HepG2 (cell line): ENCODE results near the gene HINFP. TPM values are rescaled to one million over a fixed set of nuclear protein-coding genes. Genes with fewer than 3 reads are reported as not detected.

ENCODE experiments used
- CBFB ChIP-seq: sonication (generic); formaldehyde crosslinking; IDR thresholded peaks from 2 replicates; pipeline ENCODE4 v1.4.0; 2020; ENCODE audit warnings: missing genetic modification reagents
- HDAC2 ChIP-seq: sonication (generic); formaldehyde crosslinking; IDR thresholded peaks from 2 replicates; pipeline ENCODE4 v1.4.0; 2020; ENCODE audit warnings: missing genetic modification reagents
- NFIB ChIP-seq: sonication (generic); formaldehyde crosslinking; IDR thresholded peaks from 2 replicates; pipeline ENCODE4 v1.9.0; 2021; ENCODE audit warnings: missing genetic modification reagents, mild to moderate bottlenecking, borderline replicate concordance
- NR2F1 ChIP-seq, 2 experiments: fragments of 450-650 bp in 1 of 2; formaldehyde crosslinking in 1 of 2; IDR thresholded peaks; 2 replicates each; pipeline versions ENCODE4 v1.5.0 to v1.6.1; 2016 to 2020; ENCODE audit warnings: mild to moderate bottlenecking in 1 of 2, missing compliant biosample characterization in 1 of 2, missing genetic modification reagents in 1 of 2, moderate library complexity in 1 of 2
- RXRA ChIP-seq: sonication (generic); formaldehyde crosslinking; IDR thresholded peaks from 2 replicates; pipeline ENCODE4 v1.5.1; 2020; ENCODE audit warnings: missing genetic modification reagents
- RXRB ChIP-seq: IDR thresholded peaks from 2 replicates; pipeline ENCODE4 v1.6.1; 2016; ENCODE audit warnings: borderline replicate concordance, missing genetic modification reagents, missing compliant biosample characterization
- TEAD3 ChIP-seq: optimal IDR thresholded peaks from 2 replicates; pipeline ENCODE3; 2016; ENCODE audit warnings: borderline replicate concordance
- ZMAT3 ChIP-seq: sonication (generic); formaldehyde crosslinking; conservative IDR thresholded peaks from 2 replicates; pipeline ENCODE4 v1.7.0; 2021; ENCODE audit warnings: missing genetic modification reagents
- ZMYM4 ChIP-seq: sonication (generic); formaldehyde crosslinking; IDR thresholded peaks from 2 replicates; pipeline ENCODE4 v1.8.1; 2023; ENCODE audit warnings: mild to moderate bottlenecking, missing genetic modification reagents
- ZNF20 ChIP-seq: sonication (generic); formaldehyde crosslinking; IDR thresholded peaks from 2 replicates; pipeline ENCODE4 v1.4.0; 2020; ENCODE audit warnings: mild to moderate bottlenecking, moderate library complexity, missing genetic modification reagents
- ZNF256 ChIP-seq: sonication (generic); formaldehyde crosslinking; conservative IDR thresholded peaks from 2 replicates; pipeline ENCODE4 v1.4.0; 2020; ENCODE audit warnings: missing genetic modification reagents
- ZNF644 ChIP-seq: IDR thresholded peaks from 2 replicates; pipeline ENCODE4 v1.6.1; 2016; ENCODE audit warnings: low read depth
- ZSCAN12 ChIP-seq: sonication (generic); formaldehyde crosslinking; IDR thresholded peaks from 2 replicates; pipeline ENCODE4 v1.9.0; 2021; ENCODE audit warnings: mild to moderate bottlenecking, missing genetic modification reagents
- polyA plus RNA-seq, 8 experiments: library from polyadenylated mRNA; depleted of rRNA in 3 of 8; stranded (reverse) in 7 of 8; unstranded in 1 of 8; fragments of >200 nt; fragmentation: Illumina TruSeq in 4 of 8; extraction: Trizol in 4 of 8; gene quantifications; 2 replicates each; pipeline versions ENCODE4 v1.2.1 to v1.2.3, GENCODE V29; 2011 to 2016; ENCODE audit warnings: low read depth in 4 of 8, missing spikeins in 1 of 8, mixed read lengths in 1 of 8; ENCODE audit not compliant: insufficient read depth in 1 of 8
- total RNA-seq, 5 experiments: library from RNA; depleted of rRNA; stranded (reverse); fragments of >200 nt; fragmentation: Illumina TruSeq; extraction: Trizol; gene quantifications; 2 replicates each; pipeline ENCODE4 v1.2.3, GENCODE V29; 2016; ENCODE audit warnings: low read depth in 1 of 5
- TF ChIP-seq, protein P1 (sequence below): sonication (generic); formaldehyde crosslinking; conservative IDR thresholded peaks from 2 replicates; pipeline ENCODE4 v1.4.0; 2020; ENCODE audit warnings: mild to moderate bottlenecking, missing genetic modification reagents, moderate library complexity
- TF ChIP-seq, protein P2 (sequence below): sonication (generic); formaldehyde crosslinking; IDR thresholded peaks from 2 replicates; pipeline ENCODE4 v1.4.0; 2020; ENCODE audit warnings: missing genetic modification reagents
- TF ChIP-seq, protein P3 (sequence below): sonication (generic); formaldehyde crosslinking; IDR thresholded peaks from 2 replicates; pipeline ENCODE4 v1.4.0; 2020; ENCODE audit warnings: missing genetic modification reagents, borderline replicate concordance
- TF ChIP-seq, protein P4 (sequence below): sonication (generic); formaldehyde crosslinking; IDR thresholded peaks from 2 replicates; pipeline ENCODE4 v1.4.0; 2020; ENCODE audit warnings: missing genetic modification reagents

The HINFP gene
- total and polyA plus RNA-seq, 2 of the 13 experiments (the other 11 are each of a cell fraction or from before 2014, with no cell fraction given), result 15.1 to 21.4 TPM

DNA sequence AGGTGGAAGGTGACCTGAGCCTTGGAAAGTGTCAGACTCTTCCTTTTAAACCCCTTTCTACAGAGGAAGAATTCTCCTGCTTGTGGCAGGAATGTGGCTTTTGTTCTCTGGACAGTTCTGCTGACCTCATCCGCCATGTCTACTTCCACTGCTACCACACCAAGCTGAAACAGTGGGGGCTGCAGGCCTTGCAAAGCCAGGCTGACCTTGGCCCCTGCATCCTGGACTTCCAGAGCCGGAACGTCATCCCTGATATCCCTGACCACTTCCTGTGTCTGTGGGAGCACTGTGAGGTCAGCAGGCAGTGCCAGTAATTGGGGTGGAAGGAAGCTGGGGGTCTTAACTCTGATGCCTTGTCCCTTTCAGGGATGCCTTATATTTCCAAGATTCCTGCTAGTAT lies 9.3 kb downstream of the HINFP start (continued):
- TF ChIP-seq, protein P1, sequence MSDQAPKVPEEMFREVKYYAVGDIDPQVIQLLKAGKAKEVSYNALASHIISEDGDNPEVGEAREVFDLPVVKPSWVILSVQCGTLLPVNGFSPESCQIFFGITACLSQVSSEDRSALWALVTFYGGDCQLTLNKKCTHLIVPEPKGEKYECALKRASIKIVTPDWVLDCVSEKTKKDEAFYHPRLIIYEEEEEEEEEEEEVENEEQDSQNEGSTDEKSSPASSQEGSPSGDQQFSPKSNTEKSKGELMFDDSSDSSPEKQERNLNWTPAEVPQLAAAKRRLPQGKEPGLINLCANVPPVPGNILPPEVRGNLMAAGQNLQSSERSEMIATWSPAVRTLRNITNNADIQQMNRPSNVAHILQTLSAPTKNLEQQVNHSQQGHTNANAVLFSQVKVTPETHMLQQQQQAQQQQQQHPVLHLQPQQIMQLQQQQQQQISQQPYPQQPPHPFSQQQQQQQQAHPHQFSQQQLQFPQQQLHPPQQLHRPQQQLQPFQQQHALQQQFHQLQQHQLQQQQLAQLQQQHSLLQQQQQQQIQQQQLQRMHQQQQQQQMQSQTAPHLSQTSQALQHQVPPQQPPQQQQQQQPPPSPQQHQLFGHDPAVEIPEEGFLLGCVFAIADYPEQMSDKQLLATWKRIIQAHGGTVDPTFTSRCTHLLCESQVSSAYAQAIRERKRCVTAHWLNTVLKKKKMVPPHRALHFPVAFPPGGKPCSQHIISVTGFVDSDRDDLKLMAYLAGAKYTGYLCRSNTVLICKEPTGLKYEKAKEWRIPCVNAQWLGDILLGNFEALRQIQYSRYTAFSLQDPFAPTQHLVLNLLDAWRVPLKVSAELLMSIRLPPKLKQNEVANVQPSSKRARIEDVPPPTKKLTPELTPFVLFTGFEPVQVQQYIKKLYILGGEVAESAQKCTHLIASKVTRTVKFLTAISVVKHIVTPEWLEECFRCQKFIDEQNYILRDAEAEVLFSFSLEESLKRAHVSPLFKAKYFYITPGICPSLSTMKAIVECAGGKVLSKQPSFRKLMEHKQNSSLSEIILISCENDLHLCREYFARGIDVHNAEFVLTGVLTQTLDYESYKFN, result peak; percentile 67
- no peak for TF ChIP-seq ZSCAN12
- TF ChIP-seq ZNF256 (CRISPR knock-in tag), result no peak
- TF ChIP-seq ZMAT3, result no peak
- TF ChIP-seq, protein P2, sequence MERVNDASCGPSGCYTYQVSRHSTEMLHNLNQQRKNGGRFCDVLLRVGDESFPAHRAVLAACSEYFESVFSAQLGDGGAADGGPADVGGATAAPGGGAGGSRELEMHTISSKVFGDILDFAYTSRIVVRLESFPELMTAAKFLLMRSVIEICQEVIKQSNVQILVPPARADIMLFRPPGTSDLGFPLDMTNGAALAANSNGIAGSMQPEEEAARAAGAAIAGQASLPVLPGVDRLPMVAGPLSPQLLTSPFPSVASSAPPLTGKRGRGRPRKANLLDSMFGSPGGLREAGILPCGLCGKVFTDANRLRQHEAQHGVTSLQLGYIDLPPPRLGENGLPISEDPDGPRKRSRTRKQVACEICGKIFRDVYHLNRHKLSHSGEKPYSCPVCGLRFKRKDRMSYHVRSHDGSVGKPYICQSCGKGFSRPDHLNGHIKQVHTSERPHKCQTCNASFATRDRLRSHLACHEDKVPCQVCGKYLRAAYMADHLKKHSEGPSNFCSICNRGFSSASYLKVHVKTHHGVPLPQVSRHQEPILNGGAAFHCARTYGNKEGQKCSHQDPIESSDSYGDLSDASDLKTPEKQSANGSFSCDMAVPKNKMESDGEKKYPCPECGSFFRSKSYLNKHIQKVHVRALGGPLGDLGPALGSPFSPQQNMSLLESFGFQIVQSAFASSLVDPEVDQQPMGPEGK (CRISPR knock-in tag), result peak; percentile 47
- peak; percentile 43; the same call in 1 of the 2 replicates for TF ChIP-seq RXRB (CRISPR knock-in tag)
- TF ChIP-seq, protein P3, sequence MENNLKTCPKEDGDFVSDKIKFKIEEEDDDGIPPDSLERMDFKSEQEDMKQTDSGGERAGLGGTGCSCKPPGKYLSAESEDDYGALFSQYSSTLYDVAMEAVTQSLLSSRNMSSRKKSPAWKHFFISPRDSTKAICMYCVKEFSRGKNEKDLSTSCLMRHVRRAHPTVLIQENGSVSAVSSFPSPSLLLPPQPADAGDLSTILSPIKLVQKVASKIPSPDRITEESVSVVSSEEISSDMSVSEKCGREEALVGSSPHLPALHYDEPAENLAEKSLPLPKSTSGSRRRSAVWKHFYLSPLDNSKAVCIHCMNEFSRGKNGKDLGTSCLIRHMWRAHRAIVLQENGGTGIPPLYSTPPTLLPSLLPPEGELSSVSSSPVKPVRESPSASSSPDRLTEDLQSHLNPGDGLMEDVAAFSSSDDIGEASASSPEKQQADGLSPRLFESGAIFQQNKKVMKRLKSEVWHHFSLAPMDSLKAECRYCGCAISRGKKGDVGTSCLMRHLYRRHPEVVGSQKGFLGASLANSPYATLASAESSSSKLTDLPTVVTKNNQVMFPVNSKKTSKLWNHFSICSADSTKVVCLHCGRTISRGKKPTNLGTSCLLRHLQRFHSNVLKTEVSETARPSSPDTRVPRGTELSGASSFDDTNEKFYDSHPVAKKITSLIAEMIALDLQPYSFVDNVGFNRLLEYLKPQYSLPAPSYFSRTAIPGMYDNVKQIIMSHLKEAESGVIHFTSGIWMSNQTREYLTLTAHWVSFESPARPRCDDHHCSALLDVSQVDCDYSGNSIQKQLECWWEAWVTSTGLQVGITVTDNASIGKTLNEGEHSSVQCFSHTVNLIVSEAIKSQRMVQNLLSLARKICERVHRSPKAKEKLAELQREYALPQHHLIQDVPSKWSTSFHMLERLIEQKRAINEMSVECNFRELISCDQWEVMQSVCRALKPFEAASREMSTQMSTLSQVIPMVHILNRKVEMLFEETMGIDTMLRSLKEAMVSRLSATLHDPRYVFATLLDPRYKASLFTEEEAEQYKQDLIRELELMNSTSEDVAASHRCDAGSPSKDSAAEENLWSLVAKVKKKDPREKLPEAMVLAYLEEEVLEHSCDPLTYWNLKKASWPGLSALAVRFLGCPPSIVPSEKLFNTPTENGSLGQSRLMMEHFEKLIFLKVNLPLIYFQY (CRISPR knock-in tag), result no peak
- no peak for TF ChIP-seq NFIB (CRISPR knock-in tag)
- TF ChIP-seq, protein P4, sequence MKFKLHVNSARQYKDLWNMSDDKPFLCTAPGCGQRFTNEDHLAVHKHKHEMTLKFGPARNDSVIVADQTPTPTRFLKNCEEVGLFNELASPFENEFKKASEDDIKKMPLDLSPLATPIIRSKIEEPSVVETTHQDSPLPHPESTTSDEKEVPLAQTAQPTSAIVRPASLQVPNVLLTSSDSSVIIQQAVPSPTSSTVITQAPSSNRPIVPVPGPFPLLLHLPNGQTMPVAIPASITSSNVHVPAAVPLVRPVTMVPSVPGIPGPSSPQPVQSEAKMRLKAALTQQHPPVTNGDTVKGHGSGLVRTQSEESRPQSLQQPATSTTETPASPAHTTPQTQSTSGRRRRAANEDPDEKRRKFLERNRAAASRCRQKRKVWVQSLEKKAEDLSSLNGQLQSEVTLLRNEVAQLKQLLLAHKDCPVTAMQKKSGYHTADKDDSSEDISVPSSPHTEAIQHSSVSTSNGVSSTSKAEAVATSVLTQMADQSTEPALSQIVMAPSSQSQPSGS (CRISPR knock-in tag), result peak; percentile 21; the same call in 1 of the 2 replicates
- TF ChIP-seq ZMYM4 (CRISPR knock-in tag), result 0 out of 2 replicates have a peak, but pooled peaks have one; percentile 24
- TF ChIP-seq ZNF644 (CRISPR knock-in tag), result 0 out of 2 replicates have a peak, but pooled peaks have one; percentile 33
- TF ChIP-seq NR2F1 (CRISPR knock-in tag; IDR thresholded peaks at IDR 0.05), result peak in 1 of 2 experiments; percentile 38; a peak in 1 of 4 replicates
- TF ChIP-seq RXRA (CRISPR knock-in tag), result peak; percentile 64; the same call in 1 of the 2 replicates
- TF ChIP-seq CBFB (CRISPR knock-in tag), result peak; percentile 36; the same call in 1 of the 2 replicates
- peak; percentile 93 for TF ChIP-seq TEAD3
- 0 out of 2 replicates have a peak, but pooled peaks have one; percentile 20 for TF ChIP-seq HDAC2 (CRISPR knock-in tag)
- no peak for TF ChIP-seq ZNF20 (CRISPR knock-in tag)
